ENCODE measurements around the gene DENND2C.
A peak's percentile ranks its signal among the peaks of the same experiment; 100 is the strongest.
"Not testable (repeated sequence)": the region's sequence is repeated elsewhere in the genome, so short reads cannot be mapped to it uniquely, and the experiment has no call there.

The DENND2C gene

DNA sequence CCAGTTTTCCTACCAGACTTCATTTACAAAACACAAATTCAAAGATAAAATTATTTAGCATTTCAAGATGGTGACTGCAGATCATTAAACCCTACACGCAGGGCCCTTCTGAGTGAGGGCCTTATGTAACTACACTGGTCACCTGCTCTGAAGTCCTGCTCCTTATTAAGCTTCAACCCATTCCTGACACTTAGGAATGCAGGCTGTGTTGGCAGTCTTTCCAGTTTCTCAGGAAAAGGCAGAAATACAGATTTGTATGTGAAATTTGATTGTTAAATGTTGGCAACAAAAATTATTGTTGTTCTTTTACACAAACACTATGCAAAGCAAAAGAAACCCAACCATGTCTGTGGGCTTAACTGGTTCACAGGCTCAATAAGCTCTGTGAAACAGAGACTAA, 62.6 kb downstream of the DENND2C start:
- no peak for DNase-seq (ENCODE audit: low read depth)

DNA sequence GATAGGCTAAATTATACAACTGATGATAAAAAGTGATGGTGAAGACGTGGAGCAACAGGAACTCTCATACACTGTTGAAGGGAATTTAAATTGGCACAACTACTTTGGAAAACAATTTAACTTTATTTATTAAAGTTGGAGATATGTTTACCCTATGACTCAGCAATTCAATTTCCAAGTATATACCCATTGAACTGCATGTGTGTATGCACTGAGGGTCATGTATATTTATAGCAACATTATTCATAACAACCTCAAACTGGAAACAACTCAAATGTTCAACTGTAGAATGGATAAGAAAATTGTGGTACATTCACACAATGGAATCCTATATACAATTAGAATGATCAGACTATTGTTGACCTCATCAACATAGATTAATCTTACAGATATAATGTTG, 71.9 kb downstream of the DENND2C start:
- no peak for DNase-seq (ENCODE audit: low read depth)

- no peak for DNase-seq (ENCODE audit: low read depth)
Measured at GRCh38 chr1:114595602-114596001, 74.2 kb downstream of the DENND2C start.

DNA sequence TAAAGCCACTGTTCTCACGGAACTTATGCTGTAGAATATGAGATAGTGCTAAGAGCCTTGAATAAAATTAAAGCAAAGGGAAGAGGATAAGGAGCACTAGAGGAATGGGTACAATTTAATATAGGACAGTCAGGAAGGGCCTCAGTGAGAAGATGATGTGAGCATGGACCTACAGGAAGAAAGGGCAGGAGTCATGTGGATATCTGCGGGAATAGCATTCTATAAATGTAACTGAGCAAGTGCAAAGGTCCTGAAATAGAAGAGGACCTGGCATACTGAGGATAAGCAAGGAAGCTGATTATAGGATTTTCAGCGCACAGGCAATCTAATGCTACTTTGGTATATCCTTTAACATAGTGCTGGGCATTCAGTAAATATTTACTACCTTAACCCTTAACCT, 75.8 kb downstream of the DENND2C start:
- no peak for DNase-seq (ENCODE audit: low read depth)

- no peak for DNase-seq (ENCODE audit: low read depth)
Measured at GRCh38 chr1:114589122-114589521, 80.7 kb downstream of the DENND2C start.

GRCh38 chr1:114588196-114588689, 81.6 kb downstream of the DENND2C start:
- no peak for DNase-seq (ENCODE audit: low read depth)

DNA sequence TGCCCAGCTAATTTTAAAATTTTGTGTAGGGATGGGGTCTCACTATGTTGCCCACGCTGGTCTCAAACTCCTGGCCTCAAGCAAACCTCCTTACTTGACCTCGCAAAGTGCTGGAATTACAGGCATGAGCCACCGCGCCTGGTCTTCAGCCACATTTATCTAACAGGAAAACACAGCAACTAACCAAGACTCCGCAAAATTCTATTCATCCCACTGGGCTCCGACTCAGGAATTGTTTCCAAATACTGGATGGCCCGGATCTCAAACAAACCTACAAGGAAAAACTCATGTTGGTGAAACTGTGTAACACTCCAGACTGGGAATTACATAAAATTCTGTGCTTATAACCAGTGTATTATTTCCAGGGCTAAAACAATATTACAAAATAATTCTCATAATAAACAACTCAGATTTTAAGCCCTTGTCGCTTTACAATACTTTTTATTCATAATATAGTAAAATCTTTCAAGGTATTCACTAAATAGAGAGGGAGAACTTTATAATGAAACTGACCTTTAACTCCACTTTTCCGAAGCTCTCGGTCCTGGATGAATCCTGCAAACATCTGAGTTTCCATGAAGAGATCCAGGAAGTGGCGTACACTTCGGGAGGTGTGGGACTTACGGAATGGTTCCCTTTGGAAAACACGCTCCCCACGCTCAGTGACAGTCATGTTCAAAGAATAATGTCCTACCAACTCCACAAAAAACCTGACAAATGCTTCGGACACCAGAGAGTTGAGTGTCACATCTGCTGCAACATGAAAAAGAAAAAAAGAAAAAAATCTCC, 82.5 kb downstream of the DENND2C start:
- DNase-seq (ENCODE audit: low read depth) = no peak

DNA sequence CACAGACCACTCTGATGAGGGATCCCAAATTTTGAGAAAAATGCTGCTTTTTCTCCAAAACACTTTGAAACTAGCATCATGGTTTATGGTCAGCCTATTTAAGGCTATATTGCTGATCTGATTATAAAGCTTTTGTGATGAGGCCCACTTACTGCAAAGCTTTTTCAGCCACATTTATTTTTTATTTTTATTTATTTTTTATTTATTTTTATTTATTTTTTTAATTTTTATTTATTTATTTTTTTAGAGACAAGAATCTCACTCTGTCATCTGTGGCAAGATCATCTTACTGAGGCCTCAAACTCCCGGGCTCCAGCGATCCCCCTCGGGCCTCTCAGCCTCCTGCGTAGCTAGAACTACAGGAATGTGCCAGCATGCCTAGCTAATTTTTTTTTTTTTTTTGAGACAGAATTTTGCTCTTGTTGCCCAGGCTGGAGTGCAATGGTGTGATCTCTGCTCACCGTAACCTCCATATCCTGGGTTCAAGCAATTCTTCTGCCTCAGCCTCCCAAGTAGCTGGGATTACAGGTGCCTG, 83.3 kb downstream of the DENND2C start:
- DNase-seq (ENCODE audit: low read depth) = no peak

- no peak for DNase-seq (ENCODE audit: low read depth)
Measured at GRCh38 chr1:114585231-114585630, 84.6 kb downstream of the DENND2C start.

DNA sequence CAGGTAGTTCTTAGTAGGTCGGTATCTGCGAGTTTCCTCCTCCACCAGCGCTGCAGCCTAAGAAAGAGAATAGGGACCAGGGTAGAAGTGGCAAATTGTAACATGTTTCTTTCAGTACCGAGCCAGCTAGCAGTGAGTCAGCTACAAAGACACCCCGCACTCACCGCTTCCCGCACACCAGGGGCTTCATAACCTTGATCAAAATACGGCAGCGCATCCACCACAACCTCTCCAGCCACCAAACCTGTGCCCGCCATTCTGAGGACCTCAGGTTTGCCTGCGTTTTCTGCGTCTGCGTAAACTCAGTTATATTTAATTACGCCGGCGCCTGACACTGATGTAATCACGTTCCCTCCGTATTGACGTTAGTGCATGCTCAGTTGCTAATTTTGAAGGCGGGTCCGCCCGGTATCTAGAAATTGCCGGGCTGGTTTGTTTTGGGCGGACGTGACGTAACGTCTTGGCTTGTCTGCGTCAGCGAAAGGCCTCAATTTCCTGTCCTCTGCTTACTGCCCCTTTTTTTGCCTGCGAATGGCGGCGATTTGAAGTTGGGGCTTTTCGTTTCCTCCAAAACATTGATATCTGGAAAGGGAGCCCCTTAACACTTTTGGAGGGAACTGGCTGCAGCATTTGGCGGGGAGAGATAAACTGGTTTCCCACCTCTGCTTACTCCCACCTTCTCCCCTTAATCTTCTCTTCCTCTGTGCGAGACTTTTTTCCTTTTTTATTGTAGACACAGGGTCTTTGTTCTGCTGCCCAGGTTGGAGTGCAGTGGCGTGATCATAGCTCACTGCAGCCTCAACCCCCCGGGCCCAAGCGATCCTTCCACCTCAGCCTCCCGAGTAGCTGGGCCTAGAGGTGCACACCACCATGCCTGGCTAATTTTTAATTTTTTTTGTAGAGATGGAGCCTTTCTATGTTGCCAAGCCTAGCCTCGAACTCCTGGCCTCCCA, 88.2 kb downstream of the DENND2C start, which contains the start of gene BCAS2:
TSS of gene BCAS2 (minus strand) at position 281 of the 953 bp plus-strand sequence. CDS start at position 257, 24 bp downstream.
- peak; percentile 85 for DNase-seq (ENCODE audit: low read depth)

DNA sequence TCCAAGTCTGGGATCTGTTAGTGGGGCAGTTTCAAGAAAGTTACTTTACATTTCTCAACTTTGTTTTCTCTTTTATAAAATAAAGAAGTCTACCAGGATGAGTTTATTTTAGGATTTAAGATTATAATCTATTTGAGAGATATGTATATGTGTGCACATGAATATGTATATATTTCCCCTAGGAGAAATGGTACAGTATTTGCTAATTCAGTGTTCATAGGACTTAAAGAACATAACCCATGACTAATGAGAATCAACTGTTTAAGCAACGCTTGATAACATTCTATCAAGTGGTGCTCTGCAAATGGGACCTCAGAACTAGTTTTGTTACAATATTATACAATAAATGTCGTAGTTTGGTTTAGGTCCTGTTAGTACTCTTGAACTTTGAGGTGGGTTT, 95.5 kb downstream of the DENND2C start:
- no peak for DNase-seq (ENCODE audit: low read depth)

- DNase-seq (ENCODE audit: low read depth) = no peak
Measured at GRCh38 chr1:114564141-114564540, 105.7 kb downstream of the DENND2C start.

- DNase-seq (ENCODE audit: low read depth) = not testable (repeated sequence)
Measured at GRCh38 chr1:114562978-114563510, 106.8 kb downstream of the DENND2C start.

- DNase-seq (ENCODE audit: low read depth) = no peak
Measured at GRCh38 chr1:114561333-114561732, 108.5 kb downstream of the DENND2C start.

DNA sequence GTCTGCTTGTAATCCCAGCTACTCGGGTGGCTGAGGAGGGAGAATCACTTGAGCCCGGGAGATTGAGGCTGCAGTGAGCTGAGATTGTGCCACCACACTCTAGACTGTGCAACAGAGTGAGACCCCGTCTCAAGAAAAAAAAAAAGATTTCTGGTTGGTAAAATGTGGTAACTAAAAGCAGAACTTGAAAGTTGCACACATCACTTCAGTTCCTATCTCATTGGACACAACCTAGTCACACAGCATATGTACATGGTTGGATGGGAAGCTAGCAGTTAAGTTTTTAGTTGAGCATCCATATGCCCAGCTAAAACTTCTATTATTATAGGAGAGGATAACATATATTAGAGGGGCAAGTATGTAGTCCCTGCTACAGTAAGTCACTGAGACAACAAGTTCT, 110.5 kb downstream of the DENND2C start:
- DNase-seq (ENCODE audit: low read depth) = no peak

- no peak for DNase-seq (ENCODE audit: low read depth)
Measured at GRCh38 chr1:114558544-114558943, 111.3 kb downstream of the DENND2C start.

GRCh38 chr1:114554577-114554976, 115.3 kb downstream of the DENND2C start:
- no peak for DNase-seq (ENCODE audit: low read depth)

- no peak for DNase-seq (ENCODE audit: low read depth)
Measured at GRCh38 chr1:114552106-114552639, 117.7 kb downstream of the DENND2C start.

DNA sequence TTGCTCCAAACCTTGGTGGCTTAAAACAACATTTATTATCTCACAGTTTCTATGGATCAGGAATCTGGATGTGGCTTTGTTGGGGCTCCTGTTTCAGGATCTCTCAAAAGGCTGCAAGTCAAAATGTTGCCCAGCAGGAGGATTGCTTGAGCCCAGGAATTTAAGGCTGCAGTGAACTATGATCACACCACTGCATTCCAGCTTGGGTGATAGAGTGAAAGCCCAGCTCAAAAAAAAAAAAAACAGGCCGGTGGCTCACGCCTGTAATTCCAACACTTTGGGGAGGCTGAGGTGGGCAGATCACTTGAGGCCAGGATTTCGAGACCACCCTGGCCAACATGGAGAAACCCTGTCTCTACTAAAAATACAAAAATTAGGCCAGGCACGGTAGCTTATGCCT, 118.4 kb downstream of the DENND2C start:
- no peak for DNase-seq (ENCODE audit: low read depth)

- DNase-seq (ENCODE audit: low read depth) = no peak
Measured at GRCh38 chr1:114550336-114550735, 119.5 kb downstream of the DENND2C start.

DNA sequence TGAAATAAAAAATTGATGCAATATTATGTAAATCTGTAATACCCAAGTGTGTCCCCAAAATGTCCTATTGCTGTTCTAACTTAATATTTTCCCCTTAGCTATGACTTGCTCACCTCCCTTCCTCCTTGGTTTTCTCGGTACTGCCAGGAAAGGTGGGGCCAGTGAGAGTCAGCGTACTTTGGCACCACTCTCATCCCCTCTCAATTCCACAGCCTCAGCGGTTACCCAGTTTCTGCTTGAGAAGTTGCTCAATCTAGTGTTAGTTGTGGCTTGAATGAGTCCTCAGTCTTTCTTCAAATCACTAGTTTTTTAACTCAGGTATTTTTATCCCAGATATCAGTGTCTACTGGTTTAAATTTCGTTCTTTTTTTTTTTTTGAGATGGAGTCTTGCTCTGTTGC, 120.7 kb downstream of the DENND2C start:
- no peak for DNase-seq (ENCODE audit: low read depth)

DNA sequence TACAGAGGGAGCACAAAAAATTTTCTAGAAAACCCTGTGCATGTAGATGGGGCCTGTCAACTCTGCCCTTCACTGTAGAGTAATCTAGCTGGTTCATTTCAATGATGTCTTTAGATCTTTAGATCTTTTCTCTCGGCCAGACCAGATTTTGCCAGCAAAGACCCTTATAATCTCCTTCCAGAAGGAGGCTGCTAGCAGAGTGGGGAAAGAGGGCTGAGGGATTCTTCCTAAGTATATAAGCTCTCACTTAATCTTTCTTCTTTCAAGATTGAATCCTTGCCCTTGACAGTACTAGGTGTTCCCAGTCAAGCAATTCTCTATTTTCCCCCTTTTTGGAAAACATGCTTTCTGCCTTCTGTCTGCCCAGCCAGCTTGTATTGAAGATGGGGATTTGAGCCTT, 122.8 kb downstream of the DENND2C start:
- DNase-seq (ENCODE audit: low read depth) = no peak

Measured in CMK (cell line).